K562 (cell line): Measurements from ENCODE around the gene METAP1D. TPM values are rescaled to one million over a fixed set of nuclear protein-coding genes. Genes with fewer than 3 reads are reported as not detected.

Experiments used
- ATAC-seq: fragments of 200-7000 bp; cut with Tn5 transposase; 3 replicates; pipeline ENCODE4 v1.9.1; 2020; ENCODE audit warnings: moderate library complexity
- BruUV-seq: library from RNA; stranded (reverse); fragments of 400-500 nt; replicated peaks from 2 replicates; lab custom pipeline; 2021; lab: Mats Ljungman, UMichigan
- CTCF ChIA-PET: fragments of 300-600 bp; formaldehyde crosslinking; extraction: SDS; loops from one replicate; lab custom pipeline; 2021; ENCODE audit warnings: low intra/inter-chr PET ratio; lab: Yijun Ruan, JAX
- POLR2A ChIA-PET: fragments of 300-600, 350-650 bp; sonication (Branson Sonifier 250); formaldehyde crosslinking; extraction: SDS; loops from one replicate; lab custom pipeline; 2021; ENCODE audit warnings: antibody characterized with exemption, inconsistent platforms; lab: Yijun Ruan, JAX
- DNase-seq, 4 experiments: peaks; one replicate each; pipeline versions ENCODE4 v3.0.0 to v3.0.0-alpha.2; 2011 to 2018; ENCODE audit warnings: low spot score in 3 of 4, mixed read lengths in 3 of 4; ENCODE audit errors: extremely low read depth in 1 of 4
- FAIRE-seq: peaks from 2 replicates; lab custom pipeline; 2011; peaks lifted over from hg19 to GRCh38; lab: Jason Lieb, UNC
- H2AFZ ChIP-seq: 2 replicates; pipeline ENCODE4 v1.6.0; 2011; ENCODE audit warnings: low read depth, low read length, control low read depth, inconsistent platforms
- H3K27ac ChIP-seq: fragments of 200-600 bp; 3 replicates; pipeline ENCODE4 v1.8.0; 2011; ENCODE audit warnings: low read depth, mild to moderate bottlenecking, control low read depth, inconsistent platforms, low read length, moderate library complexity, mixed read lengths; ENCODE audit errors: extremely low read depth
- H3K27me3 ChIP-seq, 2 experiments: fragments of 300-600 bp in 1 of 2; 2 replicates in 1 of 2; 3 replicates in 1 of 2; pipeline versions ENCODE4 v1.6.0 to v1.8.0; 2011; ENCODE audit warnings: inconsistent platforms in 2 of 2, low read length in 2 of 2, mild to moderate bottlenecking in 1 of 2, mixed read lengths in 1 of 2, moderate library complexity in 1 of 2; ENCODE audit not compliant: control insufficient read depth in 2 of 2, insufficient read depth in 2 of 2
- H3K36me3 ChIP-seq: fragments of 300-600 bp; 3 replicates; pipeline ENCODE4 v1.8.0; 2011; ENCODE audit warnings: mild to moderate bottlenecking, low read length, inconsistent platforms; ENCODE audit not compliant: control insufficient read depth, insufficient read depth
- H3K4me1 ChIP-seq, 2 experiments: fragments of 200-600 bp in 1 of 2; replicated peaks in 1 of 2; 2 replicates in 1 of 2; 3 replicates in 1 of 2; pipeline versions ENCODE4 v1.5.1 to v1.8.0; 2011; ENCODE audit warnings: inconsistent platforms in 2 of 2, low read length in 2 of 2, mild to moderate bottlenecking in 1 of 2, mixed read lengths in 1 of 2, moderate library complexity in 1 of 2; ENCODE audit not compliant: control insufficient read depth in 2 of 2, insufficient read depth in 2 of 2
- H3K4me2 ChIP-seq: 2 replicates; pipeline ENCODE4 v1.6.1; 2011; ENCODE audit warnings: low read length, control low read depth, inconsistent platforms, mixed read lengths; ENCODE audit not compliant: insufficient read depth
- H3K4me3 ChIP-seq: fragments of 200-600 bp; sonication (generic), shearing (Covaris generic); 2 replicates; pipeline ENCODE4 v1.5.1; 2016; ENCODE audit warnings: control low read depth, inconsistent platforms
- H3K79me2 ChIP-seq: fragments of 200-600 bp; 3 replicates; pipeline ENCODE4 v1.8.0; 2011; ENCODE audit warnings: low read length, inconsistent platforms; ENCODE audit not compliant: control insufficient read depth, insufficient read depth
- H3K9ac ChIP-seq, 2 experiments: 2 replicates each; pipeline versions ENCODE4 v1.6.0 to v1.6.1; 2011; ENCODE audit warnings: low read depth in 2 of 2, low read length in 2 of 2, control low read depth in 1 of 2, inconsistent platforms in 1 of 2, mild to moderate bottlenecking in 1 of 2, mixed read lengths in 1 of 2; ENCODE audit not compliant: insufficient read depth in 1 of 2
- H3K9me1 ChIP-seq: one replicate; pipeline ENCODE4 v1.6.0; 2011; ENCODE audit warnings: inconsistent platforms, mild to moderate bottlenecking, low read length, moderate library complexity; ENCODE audit not compliant: control insufficient read depth, insufficient read depth
- H3K9me3 ChIP-seq: replicated peaks from 2 replicates; pipeline ENCODE4 v1.5.1; 2011; ENCODE audit warnings: low read depth, low read length, inconsistent platforms; ENCODE audit not compliant: control insufficient read depth, insufficient read depth
- H4K20me1 ChIP-seq: replicated peaks from 2 replicates; pipeline ENCODE4 v1.6.1; 2011; ENCODE audit warnings: low read length, inconsistent platforms, mixed read lengths; ENCODE audit not compliant: control insufficient read depth, insufficient read depth
- ATF3 ChIP-seq, 2 experiments: fragments of 450-650 bp in 1 of 2; sonication (generic) in 1 of 2; formaldehyde crosslinking in 1 of 2; IDR thresholded peaks in 1 of 2; conservative IDR thresholded peaks in 1 of 2; 2 replicates each; pipeline versions ENCODE4 v1.6.1 to v1.8.1; 2016 to 2023; ENCODE audit warnings: mild to moderate bottlenecking in 2 of 2, moderate library complexity in 2 of 2, inconsistent platforms in 1 of 2, missing genetic modification reagents in 1 of 2
- BACH1 ChIP-seq: fragments of 200-800 bp; sonication (Bioruptor generic); IDR thresholded peaks from 2 replicates; pipeline ENCODE4 v1.6.1; 2016; ENCODE audit warnings: missing genetic modification characterization, missing compliant biosample characterization
- ERF ChIP-seq: fragments of 450-650 bp; formaldehyde crosslinking; IDR thresholded peaks from 2 replicates; pipeline ENCODE4 v1.4.0; 2020; ENCODE audit warnings: mild to moderate bottlenecking, mixed read lengths
- GATAD2B ChIP-seq: fragments of 450-650 bp; IDR thresholded peaks from 2 replicates; pipeline ENCODE4 v1.6.1; 2017; ENCODE audit warnings: mild to moderate bottlenecking, borderline replicate concordance
- HDAC2 ChIP-seq: fragments of 450-650 bp; IDR thresholded peaks from 2 replicates; pipeline ENCODE4 v1.6.1; 2016; ENCODE audit warnings: mild to moderate bottlenecking
- HEY1 ChIP-seq: fragments of 250-450 bp; sonication (Bioruptor Pico); IDR thresholded peaks from 2 replicates; pipeline ENCODE4 v1.5.0; 2020; ENCODE audit warnings: mild to moderate bottlenecking, moderate library complexity, borderline replicate concordance
- HNRNPUL1 ChIP-seq: fragments of 200-400 bp; formaldehyde crosslinking; IDR thresholded peaks from 2 replicates; pipeline ENCODE4 v1.6.1; 2017; ENCODE audit warnings: low read length
- NBN ChIP-seq: fragments of 450-650 bp; IDR thresholded peaks from 2 replicates; pipeline ENCODE4 v1.6.1; 2016; ENCODE audit warnings: low read depth, mild to moderate bottlenecking
- NR2C2 ChIP-seq, 2 experiments: fragments of 200-800 bp in 1 of 2; sonication (Bioruptor generic) in 1 of 2; sonication (generic) in 1 of 2; formaldehyde crosslinking in 1 of 2; IDR thresholded peaks; 2 replicates each; pipeline versions ENCODE4 v1.6.1 to v1.8.0; 2016 to 2022; ENCODE audit warnings: mild to moderate bottlenecking in 1 of 2, missing compliant biosample characterization in 1 of 2, missing genetic modification characterization in 1 of 2, missing genetic modification reagents in 1 of 2
- POLR2AphosphoS5 ChIP-seq: IDR thresholded peaks from 2 replicates; pipeline ENCODE4 v1.6.1; 2011; ENCODE audit warnings: mild to moderate bottlenecking, low read depth, low read length, moderate library complexity; ENCODE audit not compliant: control insufficient read depth, insufficient read depth
- RAD51 ChIP-seq: fragments of 450-650 bp; IDR thresholded peaks from 2 replicates; pipeline ENCODE4 v1.7.1; 2016; ENCODE audit warnings: low read depth, mild to moderate bottlenecking, borderline replicate concordance
- SMAD1 ChIP-seq: fragments of 150-350 bp; IDR thresholded peaks from 2 replicates; pipeline ENCODE4 v1.6.1; 2014; ENCODE audit warnings: low read length, low read depth; ENCODE audit not compliant: partially characterized antibody
- SMAD3 ChIP-seq: fragments of 450-650 bp; formaldehyde crosslinking; conservative IDR thresholded peaks from 2 replicates; pipeline ENCODE4 v1.4.0; 2020; ENCODE audit warnings: mild to moderate bottlenecking
- TBL1XR1 ChIP-seq, 2 experiments: IDR thresholded peaks; 2 replicates each; pipeline ENCODE4 v1.6.1; 2012; ENCODE audit warnings: improper control_type of control experiment in 2 of 2, low read length in 2 of 2, mild to moderate bottlenecking in 1 of 2
- ZNF174 ChIP-seq: fragments of 250-450 bp; sonication (Bioruptor Pico); IDR thresholded peaks from 2 replicates; pipeline ENCODE4 v1.4.0; 2020; ENCODE audit warnings: mild to moderate bottlenecking
- ZZZ3 ChIP-seq: fragments of 450-650 bp; IDR thresholded peaks from 2 replicates; pipeline ENCODE4 v1.6.1; 2016; ENCODE audit warnings: antibody characterized with exemption, mild to moderate bottlenecking, moderate library complexity
- WGBS: fragments of 100-300 bp; shearing (Covaris generic); methylation state at CpG from one replicate; pipeline ENCODE4 v1.1.6; 2016; ENCODE audit warnings: low coverage, mixed read lengths; ENCODE audit not compliant: insufficient coverage; ENCODE audit errors: missing lambda C conversion rate; 5-methylcytosine and 5-hydroxymethylcytosine counted together
- in situ Hi-C: fragments of 300-500 bp; cut with MboI; formaldehyde crosslinking; loops from 4 replicates; pipeline ENCODE4 v1.15.0; 2018; ENCODE audit warnings: inconsistent platforms, mixed read lengths
- intact Hi-C: fragments of 100-400 bp; cut with micrococcal nuclease; formaldehyde crosslinking; loops from 2 replicates; pipeline ENCODE4 v1.14.2; 2022
- polyA plus RNA-seq, 8 experiments: library from polyadenylated mRNA; depleted of rRNA in 4 of 8; stranded (reverse) in 5 of 8; unstranded in 3 of 8; fragments of >200 nt; fragmentation: Nextera tagmentation in 2 of 8; fragmentation: Illumina TruSeq in 1 of 8; extraction: Ambion mirVana in 2 of 8; extraction: Trizol in 1 of 8; gene quantifications; 2 replicates each; pipeline versions ENCODE4 v1.2.1 to v1.2.3, GENCODE V29; 2011 to 2014; ENCODE audit warnings: inconsistent platforms in 1 of 8, missing spikeins in 1 of 8
- total RNA-seq, 7 experiments: library from RNA; depleted of rRNA in 6 of 7; stranded (reverse); fragments of >200 nt in 6 of 7; fragmentation: Illumina TruSeq in 2 of 7; extraction: Trizol in 2 of 7; gene quantifications; 2 replicates each; pipeline versions ENCODE4 v1.2.1 to v1.2.3, GENCODE V29; 2011 to 2021; ENCODE audit warnings: low replicate concordance in 1 of 7
- TF ChIP-seq, protein P1 (sequence below): fragments of 250-450 bp; sonication (Bioruptor Pico); IDR thresholded peaks from 2 replicates; pipeline ENCODE4 v1.4.0; 2020; ENCODE audit warnings: mild to moderate bottlenecking, moderate library complexity, borderline replicate concordance

Gene METAP1D
- total and polyA plus RNA-seq, 9 of the 15 experiments (the other 6 are each of a cell fraction or from before 2014, with no cell fraction given) = 8.0 to 23.4 (median 15.7) TPM

DNA sequence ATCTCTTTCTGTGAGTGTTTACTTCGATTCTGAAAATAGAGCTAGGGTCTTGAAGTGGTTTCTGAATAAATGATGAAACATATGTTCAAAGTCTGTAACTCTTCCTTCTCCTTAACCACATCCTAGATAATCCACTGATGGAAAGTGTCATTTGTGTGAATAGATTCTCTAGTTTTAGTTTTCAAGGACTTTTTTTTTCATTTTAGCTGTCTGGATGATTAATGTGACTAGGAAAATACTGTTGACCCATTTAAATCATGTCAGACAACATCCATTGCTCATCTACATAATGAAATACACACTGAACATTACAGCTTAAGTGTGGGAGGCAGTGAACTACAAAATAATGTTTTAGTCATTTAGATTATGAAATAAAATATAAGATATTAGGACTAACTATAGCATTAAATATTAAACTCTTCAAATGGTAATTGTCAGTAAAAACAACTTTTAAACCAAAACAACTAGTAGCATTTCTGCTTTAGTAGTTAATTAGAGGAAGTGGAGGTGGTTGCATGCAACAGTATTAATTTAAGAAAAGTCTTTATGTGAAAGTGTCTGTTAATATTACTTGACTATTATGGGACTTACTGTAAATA, 46.4 kb downstream of the METAP1D start:
- Histone ChIP-seq H2AFZ (no peak overlapping the region), H3K4me1 (peaks cover 3 to 29% of the 10 kb centered on the region in 2 experiments; a peak in 4 of 5 replicates), H3K4me3 (no peak overlapping the region), H3K9me1 (no peaks in the 10 kb centered on the region), H3K9me3 (no peaks in the 10 kb centered on the region), H3K4me2 (no peak overlapping the region), H3K36me3 (no peaks in the 10 kb centered on the region), H4K20me1 (no peaks in the 10 kb centered on the region), H3K79me2 (peaks cover 7% of the 10 kb centered on the region; the same call in 1 of the 3 replicates), H3K27ac (peak overlapping the region; percentile 14; the same call in 2 of the 3 replicates), H3K27me3 (no peaks in the 10 kb centered on the region), H3K9ac (no peak overlapping the region)
- ChIA-PET CTCF (no interaction called here), POLR2A (interaction anchor here (0.6 to 1.3 kb wide), 6 partner anchors 9 to 39 kb away, joined by 3 to 10 read pairs (median 4); partner anchors contain the start of gene DLX1)
- no TSS peak for BruUV-seq
- in situ Hi-C loops = no loop called here
- 0% methylated on average over 1 of the region's 1 CpG for WGBS
- FAIRE-seq = no peak
- ATAC-seq = peak; percentile 52
- DNase-seq = no peak
- intact Hi-C loops = loop anchor here (1.0 to 5.0 kb wide), 3 partner anchors 39 to 124 kb away; partner anchors contain the start of genes DLX1, HAT1 and METAP1D
- TF ChIP-seq TBL1XR1 (IDR thresholded peaks at IDR 0.05; ENCODE audit: low read length in 2 of 2) = peak in 1 of 2 experiments; percentile 48; a peak in 1 of 4 replicates
- TF ChIP-seq, protein P1, sequence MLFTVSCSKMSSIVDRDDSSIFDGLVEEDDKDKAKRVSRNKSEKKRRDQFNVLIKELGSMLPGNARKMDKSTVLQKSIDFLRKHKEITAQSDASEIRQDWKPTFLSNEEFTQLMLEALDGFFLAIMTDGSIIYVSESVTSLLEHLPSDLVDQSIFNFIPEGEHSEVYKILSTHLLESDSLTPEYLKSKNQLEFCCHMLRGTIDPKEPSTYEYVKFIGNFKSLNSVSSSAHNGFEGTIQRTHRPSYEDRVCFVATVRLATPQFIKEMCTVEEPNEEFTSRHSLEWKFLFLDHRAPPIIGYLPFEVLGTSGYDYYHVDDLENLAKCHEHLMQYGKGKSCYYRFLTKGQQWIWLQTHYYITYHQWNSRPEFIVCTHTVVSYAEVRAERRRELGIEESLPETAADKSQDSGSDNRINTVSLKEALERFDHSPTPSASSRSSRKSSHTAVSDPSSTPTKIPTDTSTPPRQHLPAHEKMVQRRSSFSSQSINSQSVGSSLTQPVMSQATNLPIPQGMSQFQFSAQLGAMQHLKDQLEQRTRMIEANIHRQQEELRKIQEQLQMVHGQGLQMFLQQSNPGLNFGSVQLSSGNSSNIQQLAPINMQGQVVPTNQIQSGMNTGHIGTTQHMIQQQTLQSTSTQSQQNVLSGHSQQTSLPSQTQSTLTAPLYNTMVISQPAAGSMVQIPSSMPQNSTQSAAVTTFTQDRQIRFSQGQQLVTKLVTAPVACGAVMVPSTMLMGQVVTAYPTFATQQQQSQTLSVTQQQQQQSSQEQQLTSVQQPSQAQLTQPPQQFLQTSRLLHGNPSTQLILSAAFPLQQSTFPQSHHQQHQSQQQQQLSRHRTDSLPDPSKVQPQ (CRISPR knock-in tag) = no peak
- TF ChIP-seq BACH1 (tag) = peak; percentile 50; the same call in 1 of the 2 replicates
- TF ChIP-seq HEY1 (CRISPR knock-in tag) = peak; percentile 57; the same call in 1 of the 2 replicates
- no peak for TF ChIP-seq GATAD2B
- TF ChIP-seq HNRNPUL1 = no peak
- TF ChIP-seq NBN = peak; percentile 88; the same call in 1 of the 2 replicates
- TF ChIP-seq ZZZ3 = no peak
- no peak for TF ChIP-seq ZNF174 (CRISPR knock-in tag)
- TF ChIP-seq ERF = no peak
- 0 out of 2 replicates have a peak, but pooled peaks have one; percentile 15 for TF ChIP-seq SMAD3 (CRISPR knock-in tag)
- TF ChIP-seq RAD51 = no peak
- TF ChIP-seq POLR2AphosphoS5 = no peak
- peak; percentile 56; the same call in 1 of the 2 replicates for TF ChIP-seq HDAC2
- TF ChIP-seq ATF3 (IDR thresholded peaks at IDR 0.05) = peak; percentile 91
- TF ChIP-seq ATF3 (CRISPR knock-in tag; conservative IDR thresholded peaks at IDR 0.05) = no peak
- no peak for TF ChIP-seq NR2C2 (CRISPR knock-in tag; IDR thresholded peaks at IDR 0.05)
- peak; percentile 48; the same call in 1 of the 2 replicates for TF ChIP-seq NR2C2 (tag; IDR thresholded peaks at IDR 0.05)
- no peak for TF ChIP-seq SMAD1
